HUES6 (cell line): ENCODE results near the gene RABL2B.

Experiments
- H3K27ac ChIP-seq: 2 replicates; pipeline ENCODE4 v1.7.0; 2013; ENCODE audit warnings: low read depth, mild to moderate bottlenecking, low read length, inconsistent platforms
- H3K27me3 ChIP-seq: 2 replicates; pipeline ENCODE4 v1.6.1; 2013; ENCODE audit warnings: low read length; ENCODE audit not compliant: control insufficient read depth, insufficient read depth
- H3K36me3 ChIP-seq: 2 replicates; pipeline ENCODE4 v1.6.1; 2013; ENCODE audit warnings: low read length; ENCODE audit not compliant: control insufficient read depth, insufficient read depth
- H3K4me1 ChIP-seq: 2 replicates; pipeline ENCODE4 v1.6.1; 2013; ENCODE audit warnings: low read length; ENCODE audit not compliant: control insufficient read depth, insufficient read depth
- H3K4me3 ChIP-seq: 2 replicates; pipeline ENCODE4 v1.5.1; 2013; ENCODE audit warnings: low read depth, low read length
- H3K9ac ChIP-seq: one replicate; pipeline ENCODE4 v1.6.1; 2013; ENCODE audit warnings: mild to moderate bottlenecking, low read length
- H3K9me3 ChIP-seq: 2 replicates; pipeline ENCODE4 v1.6.1; 2013; ENCODE audit warnings: low read depth, low read length; ENCODE audit not compliant: control insufficient read depth, insufficient read depth

Gene RABL2B

DNA sequence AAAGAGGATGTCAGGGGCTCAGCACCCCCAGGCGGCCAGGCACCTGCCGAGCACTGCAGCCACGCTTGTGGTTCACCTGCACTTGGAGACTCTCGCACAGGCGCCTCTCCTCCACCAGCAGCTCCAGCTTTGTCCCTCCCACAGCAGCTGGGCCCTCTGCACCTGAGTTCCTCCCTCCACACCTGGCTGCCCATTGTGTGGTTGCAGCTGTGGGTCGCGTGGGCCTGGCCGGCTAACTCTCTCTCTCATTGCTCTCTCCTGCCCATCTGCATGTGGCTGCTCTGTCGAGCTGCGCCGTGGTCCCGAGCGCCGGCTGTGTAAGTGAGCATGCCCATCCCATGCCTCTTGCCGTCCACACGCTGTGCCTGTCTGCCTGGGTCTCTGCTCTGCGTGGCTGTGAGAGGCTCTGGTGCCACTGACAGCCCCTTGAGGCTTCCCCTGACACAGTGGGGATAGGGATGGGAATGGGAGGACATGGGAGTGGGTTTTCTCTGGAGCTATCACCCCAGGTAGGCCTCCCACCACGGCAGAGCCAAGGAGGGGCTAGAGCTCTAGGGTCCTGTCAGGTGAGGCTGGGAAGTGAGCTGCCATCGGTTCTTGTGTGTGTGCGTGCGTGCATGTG lies 53.9 kb downstream of the RABL2B start:
- H3K4me1 ChIP-seq = no peaks in the 10 kb centered on the region
- H3K9me3 ChIP-seq = no peaks in the 10 kb centered on the region
- H3K27me3 ChIP-seq = peaks cover 66% of the 10 kb centered on the region
- no peak overlapping the region for H3K27ac ChIP-seq
- no peaks in the 10 kb centered on the region for H3K36me3 ChIP-seq
- H3K4me3 ChIP-seq = no peak overlapping the region
- no peak overlapping the region for H3K9ac ChIP-seq

DNA sequence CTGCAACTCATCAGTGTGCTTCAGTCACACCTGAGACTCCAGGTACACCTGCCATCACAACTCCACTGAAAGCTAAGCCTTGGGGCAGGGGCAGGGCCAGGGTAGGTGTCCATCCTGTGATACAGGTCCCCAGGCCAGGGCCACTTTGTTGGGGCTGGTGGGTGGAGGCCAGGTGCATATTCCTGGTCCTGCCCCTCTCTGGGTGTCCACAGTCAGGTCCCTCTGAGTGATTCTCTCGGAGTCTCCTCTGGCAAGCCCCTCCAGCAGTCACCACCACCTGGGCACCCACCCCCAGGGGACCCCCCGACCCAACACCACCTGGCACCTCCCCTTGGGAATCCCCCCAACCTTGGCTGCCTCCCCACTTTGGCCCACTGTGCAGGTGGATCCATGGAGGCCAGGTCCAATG lies 54.9 kb downstream of the RABL2B start:
- Histone ChIP-seq H3K4me1 (no peaks in the 10 kb centered on the region), H3K4me3 (no peak overlapping the region), H3K9me3 (no peaks in the 10 kb centered on the region), H3K36me3 (no peaks in the 10 kb centered on the region), H3K27ac (no peak overlapping the region), H3K27me3 (peaks cover 64% of the 10 kb centered on the region), H3K9ac (no peak overlapping the region)

DNA sequence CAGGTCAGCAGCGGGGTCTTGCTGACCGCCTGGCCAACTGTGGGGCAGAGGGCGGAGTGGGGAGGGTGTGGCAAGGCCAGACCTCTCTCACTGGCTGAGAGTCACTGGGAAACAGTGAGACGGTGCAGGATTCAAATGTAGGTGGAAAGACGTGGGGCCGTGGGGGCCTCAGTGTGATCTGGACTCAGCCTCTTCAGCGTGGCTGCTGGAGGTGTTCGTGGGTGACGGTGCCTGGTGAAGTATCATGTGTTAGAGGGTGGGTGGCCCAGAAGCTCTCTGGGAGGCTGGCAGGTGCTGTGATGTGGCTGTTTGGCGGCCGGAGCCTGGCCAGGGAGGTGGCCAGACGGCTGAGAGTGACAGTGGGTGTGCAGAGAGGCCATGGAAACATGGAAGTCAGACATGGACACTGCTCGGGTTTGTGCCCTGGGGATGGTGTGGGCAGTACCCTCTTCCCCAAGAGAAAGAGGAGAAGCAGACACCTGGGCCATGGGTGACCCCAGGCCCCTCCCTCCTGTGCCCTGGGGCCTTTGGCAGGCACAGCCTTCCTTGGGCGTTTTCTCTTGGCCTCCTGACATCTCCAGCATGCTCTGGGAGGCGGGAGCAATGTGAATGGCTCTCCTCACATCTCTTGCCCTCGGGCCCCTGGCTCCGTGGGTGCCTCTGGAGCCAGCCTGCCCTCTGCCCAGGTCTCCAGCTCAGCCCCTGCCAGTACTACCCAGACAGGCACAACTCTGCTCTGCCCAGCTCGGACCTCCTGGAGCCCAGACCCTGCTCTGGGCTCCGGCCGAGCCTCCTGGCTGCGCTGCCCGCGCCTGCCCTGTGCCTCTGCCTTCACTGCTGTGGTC lies 55.5 kb downstream of the RABL2B start:
- Histone ChIP-seq H3K4me1 (no peaks in the 10 kb centered on the region), H3K36me3 (no peaks in the 10 kb centered on the region), H3K9ac (no peak overlapping the region), H3K9me3 (no peaks in the 10 kb centered on the region), H3K27me3 (peaks cover 65% of the 10 kb centered on the region), H3K4me3 (no peak overlapping the region), H3K27ac (no peak overlapping the region)

DNA sequence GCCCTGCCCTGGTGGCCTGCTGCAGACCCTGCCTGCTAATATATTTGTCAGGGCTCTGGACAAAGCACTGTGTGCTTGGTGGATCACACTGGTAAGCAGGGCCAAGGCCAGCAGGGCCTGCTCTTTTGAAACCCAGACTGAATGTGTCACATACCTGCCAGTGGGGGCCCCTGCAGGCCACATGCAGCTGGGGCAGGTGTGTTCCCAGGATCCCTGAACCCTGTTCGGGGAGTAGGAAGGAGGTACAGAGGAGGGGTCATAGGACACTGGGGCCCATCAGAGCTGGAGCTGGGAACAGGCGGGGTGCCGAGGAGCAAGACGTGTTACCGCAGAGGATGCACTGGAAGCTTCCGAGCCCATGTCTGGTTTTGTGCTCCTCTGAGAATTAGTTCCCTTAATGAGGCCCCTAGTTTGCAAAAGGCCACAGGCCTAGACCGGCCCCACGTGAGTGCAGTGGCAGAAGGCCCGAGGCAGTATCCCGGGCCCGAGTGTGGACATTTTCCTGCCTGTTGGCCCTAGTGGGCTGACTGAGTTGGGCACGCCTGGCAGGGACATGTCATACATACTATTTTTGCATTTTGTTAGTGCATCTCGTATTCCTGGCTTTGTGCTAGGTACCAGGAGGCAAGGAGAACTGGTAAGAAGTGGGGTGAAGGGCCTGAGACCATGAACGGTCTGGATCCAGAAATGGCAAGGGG lies 56.6 kb downstream of the RABL2B start:
- H3K27ac ChIP-seq = no peak overlapping the region
- H3K9ac ChIP-seq = no peak overlapping the region
- no peaks in the 10 kb centered on the region for H3K9me3 ChIP-seq
- no peak overlapping the region for H3K4me3 ChIP-seq
- peaks cover 66% of the 10 kb centered on the region for H3K27me3 ChIP-seq
- H3K4me1 ChIP-seq = no peaks in the 10 kb centered on the region
- H3K36me3 ChIP-seq = no peaks in the 10 kb centered on the region

DNA sequence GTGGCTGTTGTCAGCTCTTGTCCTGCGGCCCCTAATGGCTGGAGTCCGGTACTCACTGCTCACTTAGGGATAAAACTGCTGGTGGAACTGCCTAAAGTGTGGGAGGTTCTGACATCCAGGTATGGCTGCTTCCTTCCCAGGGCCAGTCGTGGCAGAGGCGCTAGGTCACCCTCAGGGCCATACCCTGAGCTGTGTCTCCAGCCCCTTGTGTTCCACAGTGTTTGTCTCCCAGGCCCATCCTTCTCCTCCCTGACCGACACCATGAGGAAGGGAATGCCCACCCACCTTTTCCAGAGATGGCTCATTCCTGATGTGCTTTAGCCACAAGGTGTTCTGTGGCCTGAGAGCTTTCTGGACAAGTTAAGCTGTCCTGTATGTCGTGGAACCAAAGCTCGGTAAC lies 57.8 kb downstream of the RABL2B start:
- Histone ChIP-seq H3K36me3 (no peaks in the 10 kb centered on the region), H3K27ac (no peak overlapping the region), H3K27me3 (peaks cover 69% of the 10 kb centered on the region), H3K9ac (no peak overlapping the region), H3K9me3 (no peaks in the 10 kb centered on the region), H3K4me1 (no peaks in the 10 kb centered on the region), H3K4me3 (no peak overlapping the region)

DNA sequence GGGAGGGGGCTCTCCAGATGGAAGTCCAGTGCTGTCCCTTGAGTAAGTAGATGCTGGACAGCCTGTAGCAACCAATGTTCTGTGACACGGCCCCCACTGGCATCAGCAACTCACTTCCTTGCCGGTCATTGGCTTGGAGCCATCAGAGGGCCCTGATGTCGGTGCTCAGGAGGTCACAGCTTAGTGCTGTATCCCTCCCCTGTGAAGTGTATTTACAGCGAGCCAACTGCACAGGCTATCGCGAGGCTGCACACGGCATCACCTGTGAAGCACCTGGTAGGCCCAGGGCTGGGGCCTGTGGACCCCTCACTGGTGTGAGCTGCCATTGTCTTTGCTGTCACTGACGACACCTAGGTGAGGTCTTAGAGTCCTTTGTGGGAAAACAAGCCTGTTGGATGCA lies 58.8 kb downstream of the RABL2B start:
- Histone ChIP-seq H3K27me3 (peaks cover 69% of the 10 kb centered on the region), H3K27ac (no peak overlapping the region), H3K9me3 (no peaks in the 10 kb centered on the region), H3K36me3 (no peaks in the 10 kb centered on the region), H3K9ac (no peak overlapping the region), H3K4me1 (no peaks in the 10 kb centered on the region), H3K4me3 (no peak overlapping the region)

DNA sequence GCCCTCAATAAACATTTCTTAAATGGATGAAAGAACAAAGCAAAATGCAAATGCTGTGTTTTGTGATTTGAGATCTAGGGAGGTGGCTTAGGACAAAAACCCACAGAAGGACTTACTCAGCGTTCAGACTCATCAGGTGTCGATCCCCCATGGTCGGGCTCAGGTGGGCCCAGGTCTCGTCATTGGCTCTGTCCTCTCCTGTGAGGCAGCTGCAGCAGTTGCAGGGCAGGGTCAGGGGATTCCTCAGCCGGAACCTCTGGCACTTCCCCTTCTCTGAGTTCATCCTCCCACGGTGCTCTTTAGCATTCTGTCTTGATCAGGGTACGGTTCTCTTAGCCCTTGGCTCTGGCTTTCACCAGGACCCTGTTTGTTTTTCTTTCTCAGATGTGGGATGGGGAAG lies 59.4 kb downstream of the RABL2B start:
- H3K4me1 ChIP-seq = no peaks in the 10 kb centered on the region
- peaks cover 69% of the 10 kb centered on the region for H3K27me3 ChIP-seq
- H3K27ac ChIP-seq = no peak overlapping the region
- H3K9ac ChIP-seq = no peak overlapping the region
- H3K4me3 ChIP-seq = no peak overlapping the region
- no peaks in the 10 kb centered on the region for H3K9me3 ChIP-seq
- H3K36me3 ChIP-seq = no peaks in the 10 kb centered on the region

DNA sequence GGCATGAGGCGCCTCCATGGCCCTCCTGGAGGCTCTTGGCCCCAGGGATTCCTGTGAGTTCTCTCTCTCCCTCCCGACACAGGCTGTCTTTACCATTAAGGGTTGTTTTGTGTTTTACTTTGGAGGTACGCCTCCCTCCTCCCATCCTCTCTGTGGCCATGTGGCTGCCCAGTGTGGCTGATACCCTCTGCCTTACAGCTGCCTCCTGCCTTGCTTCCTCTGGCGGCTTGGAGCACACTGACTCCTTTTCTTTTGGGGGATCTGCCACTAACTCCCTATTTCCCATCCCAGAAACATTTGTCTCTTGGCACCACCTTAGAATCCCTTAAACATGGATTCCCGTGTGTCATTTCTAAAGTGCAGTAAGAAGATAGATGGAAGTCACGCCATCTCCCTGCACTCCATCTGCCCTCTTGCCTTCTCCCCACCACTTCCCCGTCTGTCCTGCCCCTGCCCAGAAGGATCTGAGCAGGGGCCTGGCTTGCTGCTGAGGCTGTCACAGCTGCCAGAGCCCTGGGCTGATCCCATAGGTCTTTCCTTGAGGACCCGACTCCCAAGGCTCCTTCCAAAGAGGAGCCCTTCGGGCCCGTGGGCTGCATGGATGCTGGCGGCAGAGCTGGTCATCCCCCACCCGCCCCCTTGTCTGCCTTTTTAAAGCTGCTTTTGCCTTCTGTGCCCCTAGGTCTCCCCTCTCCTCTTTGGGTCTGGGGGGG lies 60.6 kb downstream of the RABL2B start:
- H3K9ac ChIP-seq = no peak overlapping the region
- H3K36me3 ChIP-seq = no peaks in the 10 kb centered on the region
- H3K4me3 ChIP-seq = no peak overlapping the region
- H3K4me1 ChIP-seq = no peaks in the 10 kb centered on the region
- H3K27ac ChIP-seq = no peak overlapping the region
- H3K27me3 ChIP-seq = peaks cover 70% of the 10 kb centered on the region
- no peaks in the 10 kb centered on the region for H3K9me3 ChIP-seq

DNA sequence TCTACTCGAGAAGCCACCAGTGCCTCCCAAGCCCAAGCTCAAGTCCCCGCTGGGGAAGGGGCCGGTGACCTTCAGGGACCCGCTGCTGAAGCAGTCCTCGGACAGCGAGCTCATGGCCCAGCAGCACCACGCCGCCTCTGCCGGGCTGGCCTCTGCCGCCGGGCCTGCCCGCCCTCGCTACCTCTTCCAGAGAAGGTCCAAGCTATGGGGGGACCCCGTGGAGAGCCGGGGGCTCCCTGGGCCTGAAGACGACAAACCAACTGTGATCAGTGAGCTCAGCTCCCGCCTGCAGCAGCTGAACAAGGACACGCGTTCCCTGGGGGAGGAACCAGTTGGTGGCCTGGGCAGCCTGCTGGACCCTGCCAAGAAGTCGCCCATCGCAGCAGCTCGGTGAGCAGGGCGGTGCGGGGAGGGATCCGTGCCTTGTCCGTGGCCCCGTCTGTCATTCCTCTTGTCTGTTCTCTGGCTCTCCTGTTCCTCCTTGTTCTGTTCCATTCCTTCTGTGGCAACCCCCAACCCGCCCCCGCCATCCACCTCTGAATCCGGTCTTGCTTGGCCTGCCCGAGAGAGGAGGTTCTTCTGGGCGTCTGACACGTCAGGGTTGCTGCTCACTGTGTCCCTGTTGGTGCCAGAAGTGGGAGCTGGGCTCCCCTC lies 61.3 kb downstream of the RABL2B start:
- Histone ChIP-seq H3K9me3 (no peaks in the 10 kb centered on the region), H3K4me1 (no peaks in the 10 kb centered on the region), H3K36me3 (no peaks in the 10 kb centered on the region), H3K4me3 (no peak overlapping the region), H3K27me3 (peaks cover 76% of the 10 kb centered on the region), H3K9ac (no peak overlapping the region), H3K27ac (no peak overlapping the region)

DNA sequence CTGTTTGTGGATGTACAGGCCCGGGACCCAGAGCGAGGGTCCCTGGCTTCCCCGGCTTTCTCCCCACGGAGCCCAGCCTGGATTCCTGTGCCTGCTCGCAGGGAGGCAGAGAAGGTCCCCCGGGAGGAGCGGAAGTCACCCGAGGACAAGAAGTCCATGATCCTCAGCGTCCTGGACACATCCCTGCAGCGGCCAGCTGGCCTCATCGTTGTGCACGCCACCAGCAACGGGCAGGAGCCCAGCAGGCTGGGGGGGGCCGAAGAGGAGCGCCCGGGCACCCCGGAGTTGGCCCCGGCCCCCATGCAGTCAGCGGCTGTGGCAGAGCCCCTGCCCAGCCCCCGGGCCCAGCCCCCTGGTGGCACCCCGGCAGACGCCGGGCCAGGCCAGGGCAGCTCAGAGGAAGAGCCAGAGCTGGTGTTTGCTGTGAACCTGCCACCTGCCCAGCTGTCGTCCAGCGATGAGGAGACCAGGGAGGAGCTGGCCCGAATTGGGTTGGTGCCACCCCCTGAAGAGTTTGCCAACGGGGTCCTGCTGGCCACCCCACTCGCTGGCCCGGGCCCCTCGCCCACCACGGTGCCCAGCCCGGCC lies 62.1 kb downstream of the RABL2B start:
- Histone ChIP-seq H3K4me1 (no peaks in the 10 kb centered on the region), H3K27me3 (peaks cover 84% of the 10 kb centered on the region), H3K4me3 (no peak overlapping the region)

More for the DNA sequence above, 62.1 kb downstream of the RABL2B start:
- Histone ChIP-seq H3K9ac (no peak overlapping the region), H3K9me3 (no peaks in the 10 kb centered on the region), H3K27ac (no peak overlapping the region), H3K36me3 (no peaks in the 10 kb centered on the region)
